ES-I3 (cell line): ENCODE measurements around the gene CAMTA1.

Source experiments
- H3K36me3 ChIP-seq: 2 replicates; pipeline ENCODE4 v1.6.1; 2013; ENCODE audit warnings: mild to moderate bottlenecking, low read length, control low read depth, moderate library complexity; ENCODE audit not compliant: insufficient read depth
- H3K4me1 ChIP-seq: 2 replicates; pipeline ENCODE4 v1.6.1; 2013; ENCODE audit warnings: mild to moderate bottlenecking, control low read depth, low read length; ENCODE audit not compliant: insufficient read depth
- H3K9ac ChIP-seq: 2 replicates; pipeline ENCODE4 v1.6.1; 2013; ENCODE audit warnings: low read depth, mild to moderate bottlenecking, low read length, moderate library complexity
- H3K9me3 ChIP-seq: 2 replicates; pipeline ENCODE4 v1.6.1; 2013; ENCODE audit warnings: mild to moderate bottlenecking, low read length, moderate library complexity; ENCODE audit not compliant: control insufficient read depth, insufficient read depth

Gene CAMTA1

GRCh38 chr1:6861075-6861724 lies 75.9 kb downstream of the CAMTA1 start:
- H3K4me1 ChIP-seq = peaks cover 14% of the 10 kb centered on the region
- H3K36me3 ChIP-seq = no peaks in the 10 kb centered on the region
- H3K9ac ChIP-seq = no peak overlapping the region
- no peaks in the 10 kb centered on the region for H3K9me3 ChIP-seq

GRCh38 chr1:6862906-6863305 lies 77.7 kb downstream of the CAMTA1 start:
- Histone ChIP-seq H3K36me3 (no peaks in the 10 kb centered on the region), H3K9ac (no peak overlapping the region), H3K4me1 (peaks cover 30% of the 10 kb centered on the region), H3K9me3 (no peaks in the 10 kb centered on the region)

GRCh38 chr1:6864166-6864565 lies 78.9 kb downstream of the CAMTA1 start:
- H3K9ac ChIP-seq = no peak overlapping the region
- no peaks in the 10 kb centered on the region for H3K36me3 ChIP-seq
- peaks cover 39% of the 10 kb centered on the region for H3K4me1 ChIP-seq
- no peaks in the 10 kb centered on the region for H3K9me3 ChIP-seq

- no peak overlapping the region for H3K9ac ChIP-seq
- no peaks in the 10 kb centered on the region for H3K36me3 ChIP-seq
- H3K4me1 ChIP-seq = peaks cover 31% of the 10 kb centered on the region
- H3K9me3 ChIP-seq = no peaks in the 10 kb centered on the region
These were observed 81.6 kb downstream of the CAMTA1 start for GRCh38 chr1:6866825-6867224.

- H3K4me1 ChIP-seq = peaks cover 31% of the 10 kb centered on the region
- no peaks in the 10 kb centered on the region for H3K9me3 ChIP-seq
- no peaks in the 10 kb centered on the region for H3K36me3 ChIP-seq
- H3K9ac ChIP-seq = no peak overlapping the region
These were observed 82.1 kb downstream of the CAMTA1 start for GRCh38 chr1:6867321-6867720.

- Histone ChIP-seq H3K9me3 (no peaks in the 10 kb centered on the region), H3K9ac (no peak overlapping the region), H3K4me1 (peaks cover 31% of the 10 kb centered on the region), H3K36me3 (no peaks in the 10 kb centered on the region)
These were observed 82.7 kb downstream of the CAMTA1 start for GRCh38 chr1:6867729-6868659.

- Histone ChIP-seq H3K9ac (no peak overlapping the region), H3K9me3 (no peaks in the 10 kb centered on the region), H3K36me3 (no peaks in the 10 kb centered on the region), H3K4me1 (peaks cover 31% of the 10 kb centered on the region)
These were observed 83.6 kb downstream of the CAMTA1 start for GRCh38 chr1:6868660-6869380.

- Histone ChIP-seq H3K4me1 (peaks cover 31% of the 10 kb centered on the region), H3K36me3 (no peaks in the 10 kb centered on the region), H3K9me3 (no peaks in the 10 kb centered on the region), H3K9ac (no peak overlapping the region)
These were observed 84.3 kb downstream of the CAMTA1 start for GRCh38 chr1:6869545-6869944.

- Histone ChIP-seq H3K4me1 (peaks cover 31% of the 10 kb centered on the region), H3K9me3 (no peaks in the 10 kb centered on the region), H3K9ac (no peak overlapping the region), H3K36me3 (0 out of 2 replicates have a peak, but pooled peaks cover 4% of the 10 kb centered on the region)
These were observed 84.8 kb downstream of the CAMTA1 start for GRCh38 chr1:6870086-6870485.

- Histone ChIP-seq H3K9me3 (no peaks in the 10 kb centered on the region), H3K9ac (no peak overlapping the region), H3K36me3 (0 out of 2 replicates have a peak, but pooled peaks cover 4% of the 10 kb centered on the region), H3K4me1 (peaks cover 31% of the 10 kb centered on the region)
These were observed 85.3 kb downstream of the CAMTA1 start for GRCh38 chr1:6870571-6870970.

GRCh38 chr1:6871300-6871972 lies 86.2 kb downstream of the CAMTA1 start:
- H3K4me1 ChIP-seq = peaks cover 25% of the 10 kb centered on the region
- H3K9ac ChIP-seq = no peak overlapping the region
- H3K36me3 ChIP-seq = 0 out of 2 replicates have a peak, but pooled peaks cover 4% of the 10 kb centered on the region
- no peaks in the 10 kb centered on the region for H3K9me3 ChIP-seq

- 0 out of 2 replicates have a peak, but pooled peaks cover 4% of the 10 kb centered on the region for H3K36me3 ChIP-seq
- H3K9ac ChIP-seq = no peak overlapping the region
- H3K9me3 ChIP-seq = no peaks in the 10 kb centered on the region
- peaks cover 13% of the 10 kb centered on the region for H3K4me1 ChIP-seq
These were observed 87.5 kb downstream of the CAMTA1 start for GRCh38 chr1:6872573-6873261.

- H3K9ac ChIP-seq = no peak overlapping the region
- H3K9me3 ChIP-seq = no peaks in the 10 kb centered on the region
- peaks cover 8% of the 10 kb centered on the region for H3K4me1 ChIP-seq
- H3K36me3 ChIP-seq = peaks cover 4% of the 10 kb centered on the region; the same call in 1 of the 2 replicates
These were observed 88.2 kb downstream of the CAMTA1 start for GRCh38 chr1:6873298-6874015.
